Fibroblast of mammary gland (primary cell): Measurements from ENCODE around the gene EMILIN1.

ENCODE experiments used
- DNase-seq: peaks from one replicate; pipeline ENCODE4 v3.0.0-alpha.2; 2010; ENCODE audit warnings: low read depth
- H3K4me3 ChIP-seq: 2 replicates; pipeline ENCODE4 v1.5.1; 2011; ENCODE audit warnings: low read depth, mild to moderate bottlenecking, low read length, moderate library complexity; ENCODE audit not compliant: control insufficient read depth
- CTCF ChIP-seq: conservative IDR thresholded peaks from 2 replicates; pipeline ENCODE4 v1.5.1; 2011; ENCODE audit warnings: low read depth, low read length, inconsistent platforms; ENCODE audit not compliant: control insufficient read depth, insufficient read depth

Gene EMILIN1

GRCh38 chr2:27080140-27080469, 1.7 kb downstream of the EMILIN1 start:
- DNase-seq: no peak
- H3K4me3 ChIP-seq: peak overlapping the region; percentile 85

GRCh38 chr2:27080603-27080936, 2.2 kb downstream of the EMILIN1 start:
- TF ChIP-seq CTCF: no peak
- DNase-seq: no peak
- peak overlapping the region; percentile 85 for H3K4me3 ChIP-seq

More at GRCh38 chr2:27080140-27080469, 1.7 kb downstream of the EMILIN1 start:
- no peak for TF ChIP-seq CTCF

GRCh38 chr2:27081984-27082772, 3.8 kb downstream of the EMILIN1 start:
- no peak for DNase-seq
- no peak overlapping the region for H3K4me3 ChIP-seq
- no peak for TF ChIP-seq CTCF

GRCh38 chr2:27082773-27083409, 4.5 kb downstream of the EMILIN1 start:
- TF ChIP-seq CTCF: no peak
- H3K4me3 ChIP-seq: no peak overlapping the region
- DNase-seq: no peak

- H3K4me3 ChIP-seq: no peak overlapping the region
- no peak for TF ChIP-seq CTCF
- DNase-seq: no peak
Observed at GRCh38 chr2:27083410-27084296, 5.2 kb downstream of the EMILIN1 start.

- DNase-seq: no peak
- TF ChIP-seq CTCF: no peak
- H3K4me3 ChIP-seq: no peak overlapping the region
Observed at GRCh38 chr2:27084297-27085061, 6.1 kb downstream of the EMILIN1 start.
